SK-N-SH (cell line): ENCODE results near the gene NANOS3. TPM values are rescaled to one million over a fixed set of nuclear protein-coding genes. Genes with fewer than 3 reads are reported as not detected.

Experiments used
- CTCF ChIA-PET: fragments of 300-600, 350-600 bp; formaldehyde crosslinking; extraction: SDS; loops from one replicate; lab custom pipeline; 2021; lab: Yijun Ruan, JAX
- POLR2A ChIA-PET: fragments of 350-600 bp; sonication (Branson Sonifier 250); formaldehyde crosslinking; extraction: SDS; loops from one replicate; lab custom pipeline; 2020; ENCODE audit warnings: antibody characterized with exemption, inconsistent platforms; lab: Yijun Ruan, JAX
- DNase-seq: peaks from one replicate; pipeline ENCODE4 v3.0.0; 2012
- H2AFZ ChIP-seq: fragments of 200-600 bp; sonication (generic); 2 replicates; pipeline ENCODE4 v1.8.1; 2016; ENCODE audit warnings: antibody characterized with exemption, mild to moderate bottlenecking, low read depth
- H3F3A ChIP-seq: fragments of 200-600 bp; sonication (generic); replicated peaks from 2 replicates; pipeline ENCODE3; 2016; ENCODE audit warnings: antibody characterized with exemption, mild to moderate bottlenecking; ENCODE audit not compliant: insufficient read depth
- H3K27ac ChIP-seq, 2 experiments: fragments of 200-500 bp in 1 of 2; fragments of 200-600 bp in 1 of 2; sonication (Bioruptor generic) in 1 of 2; sonication (generic), shearing (Covaris generic) in 1 of 2; 2 replicates each; pipeline versions ENCODE4 v1.5.1 to v1.6.1; 2014 to 2016; ENCODE audit warnings: low read depth in 2 of 2, inconsistent platforms in 1 of 2, low read length in 1 of 2, mild to moderate bottlenecking in 1 of 2, mixed read lengths in 1 of 2
- H3K27me3 ChIP-seq: fragments of 200-600 bp; sonication (generic), shearing (Covaris generic); 2 replicates; pipeline ENCODE4 v1.6.1; 2016; ENCODE audit warnings: mixed run types; ENCODE audit not compliant: insufficient read depth
- H3K36me3 ChIP-seq, 2 experiments: fragments of 200-500 bp in 1 of 2; fragments of 200-600 bp in 1 of 2; sonication (Bioruptor generic) in 1 of 2; sonication (generic) in 1 of 2; replicated peaks in 1 of 2; 2 replicates each; pipeline versions ENCODE3 to v1.5.1; 2014 to 2016; ENCODE audit warnings: low read length in 1 of 2, mild to moderate bottlenecking in 1 of 2; ENCODE audit not compliant: insufficient read depth in 2 of 2, control insufficient read depth in 1 of 2
- H3K4me1 ChIP-seq, 2 experiments: fragments of 200-500 bp in 1 of 2; fragments of 200-600 bp in 1 of 2; sonication (Bioruptor generic) in 1 of 2; sonication (generic), shearing (Covaris generic) in 1 of 2; 2 replicates each; pipeline versions ENCODE4 v1.5.1 to v1.6.1; 2014 to 2016; ENCODE audit warnings: low read depth in 1 of 2, low read length in 1 of 2, mixed run types in 1 of 2; ENCODE audit not compliant: insufficient read depth in 2 of 2, control insufficient read depth in 1 of 2
- H3K4me2 ChIP-seq: fragments of 200-600 bp; sonication (generic), shearing (Covaris generic); 2 replicates; pipeline ENCODE4 v1.6.1; 2017; ENCODE audit warnings: mixed run types
- H3K4me3 ChIP-seq, 2 experiments: fragments of 200-500 bp in 1 of 2; fragments of 200-600 bp in 1 of 2; sonication (Bioruptor generic) in 1 of 2; sonication (generic), shearing (Covaris generic) in 1 of 2; 2 replicates each; pipeline versions ENCODE4 v1.5.1 to v1.8.1; 2014 to 2016; ENCODE audit warnings: low read depth in 2 of 2, inconsistent platforms in 1 of 2, low read length in 1 of 2, mild to moderate bottlenecking in 1 of 2, mixed read lengths in 1 of 2, moderate library complexity in 1 of 2
- H3K79me2 ChIP-seq: fragments of 200-600 bp; sonication (generic); 2 replicates; pipeline ENCODE4 v1.8.1; 2017; ENCODE audit warnings: mild to moderate bottlenecking; ENCODE audit not compliant: insufficient read depth
- H3K9ac ChIP-seq: fragments of 200-600 bp; sonication (generic); 2 replicates; pipeline ENCODE4 v1.6.1; 2017; ENCODE audit warnings: mixed run types
- H3K9me2 ChIP-seq: fragments of 200-600 bp; sonication (generic); 2 replicates; pipeline ENCODE4 v1.6.1; 2017; ENCODE audit warnings: mixed run types
- H3K9me3 ChIP-seq: fragments of 200-600 bp; sonication (generic); 2 replicates; pipeline ENCODE4 v1.6.1; 2017; ENCODE audit warnings: mixed run types, mild to moderate bottlenecking, moderate library complexity
- H4K20me1 ChIP-seq: fragments of 200-600 bp; sonication (generic); 2 replicates; pipeline ENCODE4 v1.6.1; 2017; ENCODE audit warnings: mild to moderate bottlenecking, mixed run types; ENCODE audit not compliant: insufficient read depth
- ELF1 ChIP-seq: IDR thresholded peaks from 2 replicates; pipeline ENCODE4 v1.4.0; 2012
- EZH2phosphoT487 ChIP-seq: fragments of 200-600 bp; sonication (generic); IDR thresholded peaks from 2 replicates; pipeline ENCODE4 v1.6.1; 2017; ENCODE audit warnings: low read depth, mixed run types, mild to moderate bottlenecking, antibody characterized with exemption, moderate library complexity, borderline replicate concordance
- FOSL2 ChIP-seq: IDR thresholded peaks from 2 replicates; pipeline ENCODE4 v1.4.0; 2012; ENCODE audit warnings: low read depth, mild to moderate bottlenecking, moderate library complexity, borderline replicate concordance
- GABPA ChIP-seq: IDR thresholded peaks from 2 replicates; pipeline ENCODE4 v1.4.0; 2012; ENCODE audit warnings: low read depth, mild to moderate bottlenecking
- IRF3 ChIP-seq: fragments of 150-350 bp; IDR thresholded peaks from 2 replicates; pipeline ENCODE4 v1.6.1; 2016; ENCODE audit warnings: mild to moderate bottlenecking, low read depth, low read length
- JUND ChIP-seq: IDR thresholded peaks from 2 replicates; pipeline ENCODE4 v1.4.0; 2012
- MAX ChIP-seq: IDR thresholded peaks from 2 replicates; pipeline ENCODE4 v1.4.0; 2012; ENCODE audit warnings: low read depth
- MEF2A ChIP-seq: IDR thresholded peaks from 2 replicates; pipeline ENCODE4 v1.4.0; 2012; ENCODE audit warnings: low read depth, borderline replicate concordance
- MXI1 ChIP-seq: IDR thresholded peaks from 2 replicates; pipeline ENCODE4 v1.6.1; 2012; ENCODE audit warnings: mild to moderate bottlenecking, low read depth, low read length, improper control_type of control experiment
- PBX3 ChIP-seq: IDR thresholded peaks from 2 replicates; pipeline ENCODE4; 2012
- POLR2AphosphoS5 ChIP-seq: IDR thresholded peaks from 2 replicates; pipeline ENCODE4 v1.6.1; 2012; ENCODE audit warnings: low read depth, low read length
- RCOR1 ChIP-seq: fragments of 150-350 bp; IDR thresholded peaks from 2 replicates; pipeline ENCODE4 v1.6.1; 2017; ENCODE audit warnings: antibody characterized with exemption, low read length
- REST ChIP-seq: IDR thresholded peaks from 2 replicates; pipeline ENCODE4 v1.6.1; 2012; ENCODE audit warnings: mild to moderate bottlenecking, low read depth, low read length, moderate library complexity
- RXRA ChIP-seq: IDR thresholded peaks from 2 replicates; pipeline ENCODE4 v1.4.0; 2012; ENCODE audit warnings: low read depth, mild to moderate bottlenecking, borderline replicate concordance
- SIN3A ChIP-seq: IDR thresholded peaks from 2 replicates; pipeline ENCODE4 v1.6.1; 2012; ENCODE audit warnings: low read depth, mild to moderate bottlenecking, low read length, moderate library complexity, borderline replicate concordance
- SMC3 ChIP-seq: IDR thresholded peaks from 2 replicates; pipeline ENCODE4 v1.6.1; 2012; ENCODE audit warnings: low read depth, low read length, improper control_type of control experiment
- TAF1 ChIP-seq: IDR thresholded peaks from 2 replicates; pipeline ENCODE4 v1.6.1; 2012; ENCODE audit warnings: low read depth, mild to moderate bottlenecking, low read length, moderate library complexity, borderline replicate concordance
- TCF12 ChIP-seq: IDR thresholded peaks from 2 replicates; pipeline ENCODE4 v1.4.0; 2012
- USF1 ChIP-seq: IDR thresholded peaks from 2 replicates; pipeline ENCODE4 v1.4.0; 2012; ENCODE audit warnings: low read depth, borderline replicate concordance
- USF2 ChIP-seq: fragments of 150-350 bp; IDR thresholded peaks from 2 replicates; pipeline ENCODE4 v1.6.1; 2017; ENCODE audit warnings: antibody characterized with exemption, low read length, low read depth, borderline replicate concordance
- YY1 ChIP-seq: IDR thresholded peaks from 2 replicates; pipeline ENCODE4 v1.4.0; 2012; ENCODE audit warnings: low read depth, mild to moderate bottlenecking
- ZBTB33 ChIP-seq: IDR thresholded peaks from 2 replicates; pipeline ENCODE4 v1.4.0; 2012; ENCODE audit warnings: low read depth, borderline replicate concordance
- WGBS: methylation state at CpG from one replicate; pipeline ENCODE4 v1.1.6; 2017; ENCODE audit warnings: low lambda C conversion rate; 5-methylcytosine and 5-hydroxymethylcytosine counted together
- polyA plus RNA-seq, 3 experiments: library from polyadenylated mRNA; depleted of rRNA; stranded (reverse); fragments of >200 nt; gene quantifications; 2 replicates each; pipeline ENCODE4 v1.2.3, GENCODE V29; 2012

Gene NANOS3
- polyA plus RNA-seq, 1 of the 3 experiments (the other 2 are of a cell fraction): 0.53 TPM

- peaks cover 47% of the 10 kb centered on the region for H3K79me2 ChIP-seq
- H3K4me2 ChIP-seq: peak overlapping the region; percentile 39
- peak overlapping the region; percentile 33 for H3K9ac ChIP-seq
- peaks cover 98% of the 10 kb centered on the region for H4K20me1 ChIP-seq
- POLR2A ChIA-PET: no interaction called here
- peak; percentile 99 for DNase-seq
- peak overlapping the region; percentile 77 to 97 for H3K27ac ChIP-seq
- no peaks in the 10 kb centered on the region for H3K27me3 ChIP-seq
- CTCF ChIA-PET: interaction anchor here (0.6 to 8.4 kb wide), 3 partner anchors 19 to 225 kb away, joined by 3 to 61 read pairs (median 3); no protein-coding TSS in a partner anchor
- peak overlapping the region in 1 of 2 experiments; percentile 31; a peak in 1 of 4 replicates for H3K4me3 ChIP-seq
- peaks cover 21 to 57% of the 10 kb centered on the region in 2 experiments for H3K36me3 ChIP-seq
- 23% methylated on average over 24 of the region's 59 CpGs for WGBS
- H2AFZ ChIP-seq: no peak overlapping the region
- peaks cover 36 to 42% of the 10 kb centered on the region in 2 experiments for H3K4me1 ChIP-seq
- peaks cover 93% of the 10 kb centered on the region for H3F3A ChIP-seq
- no peaks in the 10 kb centered on the region for H3K9me3 ChIP-seq
- H3K9me2 ChIP-seq: no peaks in the 10 kb centered on the region
- TF ChIP-seq GABPA (no peak), YY1 (no peak), SIN3A (peak; percentile 78; the same call in 1 of the 2 replicates), POLR2AphosphoS5 (peak; percentile 88), PBX3 (peak; percentile 97), SMC3 (no peak; the same call in 1 of the 2 replicates), FOSL2 (no peak), TCF12 (peak; percentile 24; the same call in 1 of the 2 replicates), MEF2A (no peak), IRF3 (peak; percentile 62), ELF1 (peak; percentile 34; the same call in 1 of the 2 replicates), EZH2phosphoT487 (no peak), RXRA (no peak), MAX (peak; percentile 40), TAF1 (no peak), JUND (peak; percentile 35), ZBTB33 (no peak), MXI1 (no peak), USF2 (no peak), REST (no peak), USF1 (no peak), RCOR1 (no peak)
Measured at GRCh38 chr19:13833330-13834243, 43.3 kb upstream of the NANOS3 start.
